ENCODE results near the gene FUT3.
"Not testable (repeated sequence)": the region's sequence is repeated elsewhere in the genome, so short reads cannot be mapped to it uniquely, and the experiment has no call there.

The FUT3 gene

GRCh38 chr19:5844456-5845433 is 6.5 kb downstream of the FUT3 start:
- no peak for DNase-seq (ENCODE audit: low read depth)

- no peak for DNase-seq (ENCODE audit: low read depth)
Observed at GRCh38 chr19:5843295-5843927, 7.8 kb downstream of the FUT3 start.

- DNase-seq (ENCODE audit: low read depth), result not testable (repeated sequence)
Observed at GRCh38 chr19:5841735-5842111, 9.5 kb downstream of the FUT3 start.

GRCh38 chr19:5839065-5840017 is 11.9 kb downstream of the FUT3 start, which contains the start of gene FUT6:
FUT6 (minus strand) TSS chr19:5839702; CDS start chr19:5832567, 7,135 bp downstream.
- no peak for DNase-seq (ENCODE audit: low read depth)

- DNase-seq (ENCODE audit: low read depth), result no peak
Observed at GRCh38 chr19:5838353-5839064, 12.7 kb downstream of the FUT3 start.

GRCh38 chr19:5837761-5838352 is 13.4 kb downstream of the FUT3 start:
- DNase-seq (ENCODE audit: low read depth), result no peak

GRCh38 chr19:5832527-5833216 is 18.6 kb downstream of the FUT3 start:
- DNase-seq (ENCODE audit: low read depth), result no peak

- DNase-seq (ENCODE audit: low read depth), result no peak
Observed at GRCh38 chr19:5832061-5832460, 19.2 kb downstream of the FUT3 start.

GRCh38 chr19:5831159-5831558 is 20.1 kb downstream of the FUT3 start:
- DNase-seq (ENCODE audit: low read depth), result no peak

- DNase-seq (ENCODE audit: low read depth), result no peak
Observed at GRCh38 chr19:5829567-5830310, 21.5 kb downstream of the FUT3 start.

GRCh38 chr19:5828661-5829566 is 22.3 kb downstream of the FUT3 start:
- DNase-seq (ENCODE audit: low read depth), result no peak

- DNase-seq (ENCODE audit: low read depth), result peak; percentile 57
Observed at GRCh38 chr19:5827891-5828660, 23.2 kb downstream of the FUT3 start.

- no peak for DNase-seq (ENCODE audit: low read depth)
Observed at GRCh38 chr19:5827342-5827890, 23.8 kb downstream of the FUT3 start.

GRCh38 chr19:5826531-5827341 is 24.5 kb downstream of the FUT3 start:
- DNase-seq (ENCODE audit: low read depth), result no peak

- DNase-seq (ENCODE audit: low read depth), result no peak
Observed at GRCh38 chr19:5825178-5825577, 26.1 kb downstream of the FUT3 start.

GRCh38 chr19:5824751-5825150 is 26.5 kb downstream of the FUT3 start:
- DNase-seq (ENCODE audit: low read depth), result no peak

Data from stromal cell of bone marrow (primary cell).